ENCODE results near the gene ANKS1A. TPM values are rescaled to one million over a fixed set of nuclear protein-coding genes. Genes with fewer than 3 reads are reported as not detected.

The ANKS1A gene
- total RNA-seq, 1 experiment from 2014 or later: 26.5 TPM

DNA sequence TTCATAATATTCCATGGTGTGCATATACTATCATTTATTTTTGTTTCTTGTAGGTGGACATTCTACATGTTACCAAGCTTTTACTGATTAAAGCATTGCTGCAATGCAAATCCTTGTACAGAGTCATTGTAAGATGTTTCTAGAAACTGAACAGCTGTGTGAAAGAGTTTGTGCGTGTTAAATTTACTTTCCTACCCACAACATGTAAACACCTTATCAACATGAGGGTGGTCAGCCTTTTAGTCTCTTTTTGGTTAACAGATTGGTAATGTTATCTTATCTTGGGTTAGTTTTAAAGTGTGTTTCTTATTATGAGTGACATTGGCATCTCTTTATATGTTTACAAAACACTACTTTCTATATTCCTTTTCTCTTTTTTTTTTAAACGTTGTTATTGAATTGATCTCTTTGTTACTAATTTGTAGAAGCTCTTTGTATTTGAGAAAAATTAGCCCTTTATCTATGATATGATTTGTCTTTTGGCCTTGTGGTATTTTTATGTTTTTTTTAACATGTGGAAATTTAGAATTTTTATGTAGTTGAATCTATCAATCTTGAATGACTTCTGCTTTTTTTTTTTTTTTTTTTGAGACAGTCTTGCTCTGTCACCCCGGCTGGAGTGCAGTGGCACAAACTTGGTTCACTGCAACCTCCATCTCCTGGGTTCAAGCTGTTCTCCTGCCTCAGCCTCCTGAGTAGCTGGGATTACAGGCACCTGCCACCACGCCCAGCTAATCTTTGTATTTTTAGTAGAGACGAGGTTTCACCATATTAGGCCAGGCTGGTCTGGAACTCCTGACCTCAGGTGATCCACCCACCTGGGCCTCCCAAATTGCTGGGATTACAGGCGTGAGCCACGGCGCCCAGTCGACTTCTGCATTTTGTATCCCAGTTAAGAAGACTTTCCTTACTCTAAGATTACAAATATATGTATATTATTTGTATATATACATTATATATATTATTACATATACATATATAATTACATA lies 140.0 kb downstream of the ANKS1A start:
- H3K79me2 ChIP-seq (ENCODE audit: insufficient read depth, low read length): no peaks in the 10 kb centered on the region
- no peak overlapping the region for H3K4me2 ChIP-seq (ENCODE audit: insufficient read depth, insufficient read length, low read length)
- DNase-seq: no peak
- H3K18ac ChIP-seq (ENCODE audit: insufficient read length, low read depth, low read length): no peak overlapping the region
- no peak overlapping the region for H2AK5ac ChIP-seq (ENCODE audit: insufficient read length, low read length)
- no peak overlapping the region for H2BK5ac ChIP-seq (ENCODE audit: insufficient read length, low read length)
- H3K27ac ChIP-seq (ENCODE audit: insufficient read length, low read depth, low read length): no peak overlapping the region
- no peak overlapping the region for H3K4ac ChIP-seq (ENCODE audit: low read depth, low read length)
- TF ChIP-seq, protein P1, sequence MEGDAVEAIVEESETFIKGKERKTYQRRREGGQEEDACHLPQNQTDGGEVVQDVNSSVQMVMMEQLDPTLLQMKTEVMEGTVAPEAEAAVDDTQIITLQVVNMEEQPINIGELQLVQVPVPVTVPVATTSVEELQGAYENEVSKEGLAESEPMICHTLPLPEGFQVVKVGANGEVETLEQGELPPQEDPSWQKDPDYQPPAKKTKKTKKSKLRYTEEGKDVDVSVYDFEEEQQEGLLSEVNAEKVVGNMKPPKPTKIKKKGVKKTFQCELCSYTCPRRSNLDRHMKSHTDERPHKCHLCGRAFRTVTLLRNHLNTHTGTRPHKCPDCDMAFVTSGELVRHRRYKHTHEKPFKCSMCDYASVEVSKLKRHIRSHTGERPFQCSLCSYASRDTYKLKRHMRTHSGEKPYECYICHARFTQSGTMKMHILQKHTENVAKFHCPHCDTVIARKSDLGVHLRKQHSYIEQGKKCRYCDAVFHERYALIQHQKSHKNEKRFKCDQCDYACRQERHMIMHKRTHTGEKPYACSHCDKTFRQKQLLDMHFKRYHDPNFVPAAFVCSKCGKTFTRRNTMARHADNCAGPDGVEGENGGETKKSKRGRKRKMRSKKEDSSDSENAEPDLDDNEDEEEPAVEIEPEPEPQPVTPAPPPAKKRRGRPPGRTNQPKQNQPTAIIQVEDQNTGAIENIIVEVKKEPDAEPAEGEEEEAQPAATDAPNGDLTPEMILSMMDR (conservative IDR thresholded peaks at IDR 0.05): no peak
- no peak overlapping the region for H4K91ac ChIP-seq (ENCODE audit: insufficient read length, low read depth, low read length)
- H3K27me3 ChIP-seq (ENCODE audit: insufficient read depth, low read length): no peaks in the 10 kb centered on the region
- no peaks in the 10 kb centered on the region for H3K79me1 ChIP-seq (ENCODE audit: insufficient read depth, low read depth, low read length, poor library complexity, severe bottlenecking)
- H3T11ph ChIP-seq (ENCODE audit: low read length): no peak overlapping the region
- no CpG with 5 or more reads among the region's 9 CpGs for WGBS (ENCODE audit: extremely low coverage, insufficient read length, low lambda C conversion rate)
- H3K56ac ChIP-seq (ENCODE audit: insufficient read length, low read depth, low read length): no peak overlapping the region
- no peak overlapping the region for H2BK15ac ChIP-seq (ENCODE audit: low read depth, low read length)
- peaks cover 7% of the 10 kb centered on the region for H3K4me1 ChIP-seq (ENCODE audit: insufficient read depth, low read length)
- H3K27ac Mint-ChIP-seq: no peak overlapping the region
- no peaks in the 10 kb centered on the region for H4K20me1 ChIP-seq (ENCODE audit: control insufficient read depth, insufficient read depth, insufficient read length)
- no peak overlapping the region for H2BK120ac ChIP-seq (ENCODE audit: low read depth, low read length, poor library complexity, severe bottlenecking)
- H2BK12ac ChIP-seq (ENCODE audit: insufficient read length, low read depth, low read length): no peak overlapping the region
- H4K8ac ChIP-seq (replicated peaks; ENCODE audit: insufficient read length, low read depth, low read length): no peak overlapping the region
- H2AFZ ChIP-seq (ENCODE audit: low read length): no peak overlapping the region
- H3K4me3 Mint-ChIP-seq: no peak overlapping the region
- H3K4me1 Mint-ChIP-seq: peaks cover 51 to 53% of the 10 kb centered on the region in 2 experiments
- H3K23ac ChIP-seq (ENCODE audit: insufficient read length, low read depth, low read length): no peak overlapping the region
- no peak overlapping the region for H4K5ac ChIP-seq (ENCODE audit: insufficient read length, low read depth, low read length)
- no peaks in the 10 kb centered on the region for H3K9me3 ChIP-seq (ENCODE audit: control insufficient read depth, low read depth, low read length)
- H3K14ac ChIP-seq (ENCODE audit: insufficient read depth, low read length): no peak overlapping the region
- no peaks in the 10 kb centered on the region for H3K27me3 Mint-ChIP-seq (ENCODE audit: low read depth)
- H2BK20ac ChIP-seq (ENCODE audit: low read depth, low read length, poor library complexity, severe bottlenecking): no peak overlapping the region
- H3K9me3 Mint-ChIP-seq: no peaks in the 10 kb centered on the region
- H3K23me2 ChIP-seq (ENCODE audit: insufficient read length, low read depth, low read length, poor library complexity, severe bottlenecking): no peaks in the 10 kb centered on the region
- H3K36me3 Mint-ChIP-seq (ENCODE audit: insufficient read depth in 1 of 3, low read depth in 3 of 3): peaks cover 0 to 4% (median 2%) of the 10 kb centered on the region in 3 experiments; a peak in 4 of 7 replicates
- H3K9ac ChIP-seq (ENCODE audit: extremely low read depth, insufficient read length, low read length): no peak overlapping the region

All from H9 (cell line).